PC-3 (cell line): ENCODE measurements around the gene FRMD5. TPM values are rescaled to one million over a fixed set of nuclear protein-coding genes. Genes with fewer than 3 reads are reported as not detected.

ENCODE experiments used
- ATAC-seq: fragments of 200-7000 bp; cut with Tn5 transposase; 2 replicates; pipeline ENCODE4 v1.9.1; 2020; ENCODE audit warnings: mild to moderate bottlenecking, moderate library complexity
- BruUV-seq: library from RNA; stranded (reverse); fragments of 400-500 nt; replicated peaks from 2 replicates; lab custom pipeline; 2021; lab: Mats Ljungman, UMichigan
- CTCF ChIA-PET: fragments of 300-600 bp; sonication (Branson Sonifier 250); formaldehyde crosslinking; loops from one replicate; lab custom pipeline; 2022; ENCODE audit warnings: antibody characterized with exemption; lab: Charles Lee
- POLR2A ChIA-PET: fragments of 300-600 bp; sonication (Branson Sonifier 250); formaldehyde crosslinking; loops from one replicate; lab custom pipeline; 2022; ENCODE audit warnings: antibody characterized with exemption; ENCODE audit not compliant: unreplicated experiment; lab: Charles Lee
- DNase-seq: peaks from one replicate; pipeline ENCODE4 v3.0.0-alpha.2; 2015
- H2AFZ ChIP-seq: fragments of 300-600 bp; sonication (generic); 2 replicates; pipeline ENCODE4 v1.6.0; 2016; ENCODE audit warnings: antibody characterized with exemption, low read length
- H3F3A ChIP-seq: fragments of 300-600 bp; sonication (generic); one replicate; pipeline ENCODE4 v1.6.0; 2017; ENCODE audit warnings: antibody characterized with exemption, low read length, control low read depth, mild to moderate bottlenecking; ENCODE audit not compliant: unreplicated experiment
- H3K27ac ChIP-seq: fragments of 300-600 bp; sonication (generic); 2 replicates; pipeline ENCODE4 v1.5.1; 2016; ENCODE audit warnings: mild to moderate bottlenecking, low read length
- H3K27me3 ChIP-seq: fragments of 300-600 bp; sonication (generic); 2 replicates; pipeline ENCODE4 v1.6.1; 2016; ENCODE audit warnings: low read length, mixed read lengths
- H3K36me3 ChIP-seq: fragments of 300-600 bp; sonication (generic); 2 replicates; pipeline ENCODE4 v1.6.1; 2016; ENCODE audit warnings: low read depth, mixed run types, low read length, mixed read lengths
- H3K4me1 ChIP-seq: fragments of 300-600 bp; sonication (generic); 2 replicates; pipeline ENCODE4 v1.5.1; 2016; ENCODE audit warnings: low read length; ENCODE audit not compliant: insufficient read depth
- H3K4me2 ChIP-seq: fragments of 300-600 bp; sonication (generic); 2 replicates; pipeline ENCODE4 v1.6.0; 2016; ENCODE audit warnings: low read length
- H3K4me3 ChIP-seq: fragments of 300-600 bp; sonication (generic); 2 replicates; pipeline ENCODE4 v1.5.1; 2016; ENCODE audit warnings: mild to moderate bottlenecking, low read length, mixed read lengths
- H3K79me2 ChIP-seq: fragments of 300-600 bp; sonication (generic); 2 replicates; pipeline ENCODE4 v1.6.1; 2017; ENCODE audit warnings: low read length, mixed read lengths
- H3K9ac ChIP-seq: fragments of 300-600 bp; sonication (generic); 2 replicates; pipeline ENCODE4 v1.6.0; 2016; ENCODE audit warnings: mild to moderate bottlenecking, low read length
- H3K9me2 ChIP-seq: fragments of 300-600 bp; sonication (generic); replicated peaks from 2 replicates; pipeline ENCODE4 v1.6.1; 2016; ENCODE audit warnings: mixed run types, low read length, mixed read lengths
- H3K9me3 ChIP-seq: fragments of 300-600 bp; sonication (generic); 2 replicates; pipeline ENCODE4 v1.6.1; 2016; ENCODE audit warnings: low read length, mixed read lengths
- H4K20me1 ChIP-seq: fragments of 300-600 bp; sonication (generic); 2 replicates; pipeline ENCODE4 v1.6.1; 2016; ENCODE audit warnings: low read length, mixed read lengths
- EZH2 ChIP-seq: fragments of 300-600 bp; sonication (generic); IDR thresholded peaks from one replicate; pipeline ENCODE4 v1.6.1; 2017; ENCODE audit warnings: antibody characterized with exemption, mild to moderate bottlenecking, low read length; ENCODE audit not compliant: unreplicated experiment
- EZH2phosphoT487 ChIP-seq: fragments of 300-600 bp; sonication (generic); IDR thresholded peaks from 2 replicates; pipeline ENCODE4 v1.6.1; 2018; ENCODE audit warnings: mild to moderate bottlenecking, antibody characterized with exemption, low read length, borderline replicate concordance
- intact Hi-C: fragments of 100-400 bp; cut with micrococcal nuclease; formaldehyde crosslinking; loops from 2 replicates; pipeline ENCODE4 v1.9.0; 2023
- total RNA-seq: library from RNA; depleted of rRNA; stranded (reverse); fragments of >200 nt; gene quantifications from 2 replicates; pipeline ENCODE4 v1.2.3, GENCODE V29; 2014
- TF ChIP-seq, protein P1 (sequence below): fragments of 300-600 bp; sonication (generic); conservative IDR thresholded peaks from 2 replicates; pipeline ENCODE4 v1.5.1; 2017; ENCODE audit warnings: antibody characterized with exemption, low read depth, mild to moderate bottlenecking, low read length

Gene FRMD5
- total RNA-seq, 1 experiment from 2014 or later, result 8.7 TPM

GRCh38 chr15:43913941-43914340 lies 281.1 kb downstream of the FRMD5 start:
- ChIA-PET CTCF (interaction anchor here (0.5 kb wide), 1 partner anchor 316 kb away, joined by 7 read pairs; no protein-coding TSS in a partner anchor), POLR2A (no interaction called here)
- intact Hi-C loops, result loop anchor here (5.0 kb wide), 1 partner anchor 238 kb away; no protein-coding TSS in a partner anchor
- no peaks in the 10 kb centered on the region for H3K36me3 ChIP-seq
- H3K4me3 ChIP-seq, result no peak overlapping the region
- H3K4me1 ChIP-seq, result peaks cover 38% of the 10 kb centered on the region
- DNase-seq (no peak), ATAC-seq (no peak)
- H3F3A ChIP-seq, result no peaks in the 10 kb centered on the region
- peak overlapping the region; percentile 1; the same call in 1 of the 2 replicates for H3K9ac ChIP-seq
- H3K79me2 ChIP-seq, result no peaks in the 10 kb centered on the region
- H3K27me3 ChIP-seq, result no peaks in the 10 kb centered on the region
- peak overlapping the region; percentile 60 for H3K27ac ChIP-seq
- H2AFZ ChIP-seq, result no peak overlapping the region
- no peaks in the 10 kb centered on the region for H3K9me3 ChIP-seq
- TF ChIP-seq EZH2phosphoT487, result no peak
- TF ChIP-seq, protein P1, sequence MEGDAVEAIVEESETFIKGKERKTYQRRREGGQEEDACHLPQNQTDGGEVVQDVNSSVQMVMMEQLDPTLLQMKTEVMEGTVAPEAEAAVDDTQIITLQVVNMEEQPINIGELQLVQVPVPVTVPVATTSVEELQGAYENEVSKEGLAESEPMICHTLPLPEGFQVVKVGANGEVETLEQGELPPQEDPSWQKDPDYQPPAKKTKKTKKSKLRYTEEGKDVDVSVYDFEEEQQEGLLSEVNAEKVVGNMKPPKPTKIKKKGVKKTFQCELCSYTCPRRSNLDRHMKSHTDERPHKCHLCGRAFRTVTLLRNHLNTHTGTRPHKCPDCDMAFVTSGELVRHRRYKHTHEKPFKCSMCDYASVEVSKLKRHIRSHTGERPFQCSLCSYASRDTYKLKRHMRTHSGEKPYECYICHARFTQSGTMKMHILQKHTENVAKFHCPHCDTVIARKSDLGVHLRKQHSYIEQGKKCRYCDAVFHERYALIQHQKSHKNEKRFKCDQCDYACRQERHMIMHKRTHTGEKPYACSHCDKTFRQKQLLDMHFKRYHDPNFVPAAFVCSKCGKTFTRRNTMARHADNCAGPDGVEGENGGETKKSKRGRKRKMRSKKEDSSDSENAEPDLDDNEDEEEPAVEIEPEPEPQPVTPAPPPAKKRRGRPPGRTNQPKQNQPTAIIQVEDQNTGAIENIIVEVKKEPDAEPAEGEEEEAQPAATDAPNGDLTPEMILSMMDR, result no peak
- no peak for TF ChIP-seq EZH2
- H3K4me2 ChIP-seq, result peak overlapping the region; percentile 21; the same call in 1 of the 2 replicates
- no peaks in the 10 kb centered on the region for H4K20me1 ChIP-seq
- H3K9me2 ChIP-seq, result no peaks in the 10 kb centered on the region
- BruUV-seq, result no TSS peak

GRCh38 chr15:43913026-43913780 lies 281.9 kb downstream of the FRMD5 start:
- Histone ChIP-seq H3K9me2 (no peaks in the 10 kb centered on the region), H3K79me2 (no peaks in the 10 kb centered on the region), H3K27ac (peak overlapping the region; percentile 75), H3K27me3 (no peaks in the 10 kb centered on the region), H2AFZ (no peak overlapping the region), H3K9me3 (no peaks in the 10 kb centered on the region), H3K4me1 (peaks cover 38% of the 10 kb centered on the region), H3K36me3 (no peaks in the 10 kb centered on the region), H3K4me2 (peak overlapping the region; percentile 21), H3F3A (no peaks in the 10 kb centered on the region), H3K4me3 (no peak overlapping the region), H4K20me1 (no peaks in the 10 kb centered on the region), H3K9ac (peak overlapping the region; percentile 1; the same call in 1 of the 2 replicates)
- ChIA-PET CTCF (interaction anchor here (0.5 to 0.9 kb wide), 3 partner anchors 9 to 651 kb away, joined by 3 read pairs; no protein-coding TSS in a partner anchor), POLR2A (interaction anchor here (0.5 kb wide), 1 partner anchor 252 kb away, joined by 3 read pairs; no protein-coding TSS in a partner anchor)
- no peak for TF ChIP-seq EZH2
- DNase-seq (peak; percentile 96), ATAC-seq (peak; percentile 87)
- intact Hi-C loops, result loop anchor here (5.0 kb wide), 1 partner anchor 239 kb away; no protein-coding TSS in a partner anchor
- BruUV-seq, result no TSS peak

DNA sequence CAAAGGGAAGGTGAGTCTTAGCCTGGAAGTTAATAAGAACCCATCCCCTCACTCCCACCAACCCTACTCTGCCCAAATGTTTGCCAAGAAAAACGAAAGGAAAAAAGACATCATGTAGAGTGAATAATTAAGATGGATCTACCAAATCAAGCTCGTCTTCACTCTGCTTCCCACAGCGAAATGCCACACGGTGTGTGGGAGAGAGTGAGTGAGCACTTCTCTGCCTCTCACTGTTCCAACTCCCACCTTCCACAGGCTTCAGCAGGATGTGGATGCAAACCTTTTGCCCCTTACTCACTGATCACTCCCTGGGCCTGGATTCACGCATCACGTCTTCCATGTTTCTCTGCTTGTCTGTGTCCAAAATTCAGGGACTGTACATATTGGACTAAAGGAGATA lies 282.9 kb downstream of the FRMD5 start:
- no peaks in the 10 kb centered on the region for H3K36me3 ChIP-seq
- H3K4me1 ChIP-seq, result peaks cover 38% of the 10 kb centered on the region
- ChIA-PET CTCF (no interaction called here), POLR2A (interaction anchor here (0.6 kb wide), 1 partner anchor 319 kb away, joined by 4 read pairs; no protein-coding TSS in a partner anchor)
- TF ChIP-seq, protein P1, result no peak
- no peaks in the 10 kb centered on the region for H3K9me2 ChIP-seq
- peak overlapping the region; percentile 75 for H3K27ac ChIP-seq
- no TSS peak for BruUV-seq
- ATAC-seq (no peak), DNase-seq (no peak)
- H3K4me3 ChIP-seq, result no peak overlapping the region
- H3K9me3 ChIP-seq, result no peaks in the 10 kb centered on the region
- no peaks in the 10 kb centered on the region for H3K27me3 ChIP-seq
- intact Hi-C loops, result loop anchor here (5.0 kb wide), 1 partner anchor 240 kb away; no protein-coding TSS in a partner anchor
- H4K20me1 ChIP-seq, result no peaks in the 10 kb centered on the region
- no peaks in the 10 kb centered on the region for H3K79me2 ChIP-seq
- H3F3A ChIP-seq, result no peaks in the 10 kb centered on the region
- no peak overlapping the region for H3K9ac ChIP-seq
- no peak overlapping the region for H2AFZ ChIP-seq
- H3K4me2 ChIP-seq, result no peak overlapping the region
